Measurements from ENCODE around the gene ASCC3. TPM values are rescaled to one million over a fixed set of nuclear protein-coding genes. Genes with fewer than 3 reads are reported as not detected.

The ASCC3 gene
- total and polyA plus RNA-seq, 12 donors = 3.9 to 22.9 (median 16.1) TPM

DNA sequence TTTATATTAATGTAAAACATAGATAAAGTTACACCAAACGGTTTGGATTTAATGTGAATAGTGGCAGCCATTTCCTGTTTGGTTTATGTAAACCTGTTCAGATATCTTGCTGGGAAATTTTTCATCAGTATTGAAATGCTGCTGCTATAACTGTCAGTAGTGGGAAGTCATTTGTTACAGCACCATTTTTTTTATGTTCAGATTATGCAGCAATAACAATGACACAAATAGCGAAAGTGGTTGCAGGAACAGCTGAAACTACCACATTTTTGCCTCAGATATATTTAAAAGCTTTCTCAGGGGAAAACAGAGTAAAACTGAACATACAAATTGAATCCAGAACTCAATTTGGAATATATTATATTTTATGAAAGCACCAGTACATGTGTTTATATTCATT is 287.6 kb downstream of the ASCC3 start:
- Histone ChIP-seq H3K27ac (no peak overlapping the region), H3K27me3 (no peaks in the 10 kb centered on the region), H3K36me3 (peaks cover 0 to 54% (median 11%) of the 10 kb centered on the region in 9 donors), H3K4me1 (no peaks in the 10 kb centered on the region), H3K9me3 (no peaks in the 10 kb centered on the region), H3K4me3 (no peak overlapping the region)
- intact Hi-C loops (cut with DNase I) = no loop called here
- ATAC-seq (no peak), DNase-seq (no peak)
- TF ChIP-seq, protein P1, sequence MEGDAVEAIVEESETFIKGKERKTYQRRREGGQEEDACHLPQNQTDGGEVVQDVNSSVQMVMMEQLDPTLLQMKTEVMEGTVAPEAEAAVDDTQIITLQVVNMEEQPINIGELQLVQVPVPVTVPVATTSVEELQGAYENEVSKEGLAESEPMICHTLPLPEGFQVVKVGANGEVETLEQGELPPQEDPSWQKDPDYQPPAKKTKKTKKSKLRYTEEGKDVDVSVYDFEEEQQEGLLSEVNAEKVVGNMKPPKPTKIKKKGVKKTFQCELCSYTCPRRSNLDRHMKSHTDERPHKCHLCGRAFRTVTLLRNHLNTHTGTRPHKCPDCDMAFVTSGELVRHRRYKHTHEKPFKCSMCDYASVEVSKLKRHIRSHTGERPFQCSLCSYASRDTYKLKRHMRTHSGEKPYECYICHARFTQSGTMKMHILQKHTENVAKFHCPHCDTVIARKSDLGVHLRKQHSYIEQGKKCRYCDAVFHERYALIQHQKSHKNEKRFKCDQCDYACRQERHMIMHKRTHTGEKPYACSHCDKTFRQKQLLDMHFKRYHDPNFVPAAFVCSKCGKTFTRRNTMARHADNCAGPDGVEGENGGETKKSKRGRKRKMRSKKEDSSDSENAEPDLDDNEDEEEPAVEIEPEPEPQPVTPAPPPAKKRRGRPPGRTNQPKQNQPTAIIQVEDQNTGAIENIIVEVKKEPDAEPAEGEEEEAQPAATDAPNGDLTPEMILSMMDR (IDR thresholded peaks at IDR 0.05) = no peak
- 63 to 70% methylated on average over 2 of the region's 2 CpGs for WGBS, 2 donors

DNA sequence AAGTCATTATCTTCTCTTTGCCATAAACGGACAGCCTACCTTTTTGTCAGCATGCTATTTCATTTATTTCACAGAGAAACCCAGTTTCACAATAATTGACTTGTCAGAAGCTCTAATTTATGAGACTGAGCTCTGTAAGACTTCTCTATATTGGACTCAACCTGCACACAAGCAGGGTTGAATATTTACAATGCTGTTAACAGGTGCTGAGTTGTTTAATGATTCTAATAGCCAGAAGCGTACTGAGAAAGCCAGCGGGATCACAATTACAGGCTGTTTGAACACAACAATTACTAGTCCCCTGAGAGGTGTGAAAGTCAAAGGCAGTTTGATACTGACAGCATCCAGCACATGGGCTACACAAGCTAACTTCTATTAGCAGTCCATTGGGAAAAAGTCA is 288.2 kb downstream of the ASCC3 start:
- no peak overlapping the region for H3K4me3 ChIP-seq
- H3K27me3 ChIP-seq = no peaks in the 10 kb centered on the region
- DNase-seq = no peak
- ATAC-seq = no peak
- TF ChIP-seq, protein P1 (IDR thresholded peaks at IDR 0.05) = no peak
- H3K4me1 ChIP-seq = no peaks in the 10 kb centered on the region
- H3K36me3 ChIP-seq = peaks cover 0 to 54% (median 17%) of the 10 kb centered on the region in 9 donors
- no peak overlapping the region for H3K27ac ChIP-seq
- intact Hi-C loops (cut with DNase I) = no loop called here
- no peaks in the 10 kb centered on the region for H3K9me3 ChIP-seq
- 61 to 72% methylated on average over 3 of the region's 3 CpGs for WGBS, 2 donors

DNA sequence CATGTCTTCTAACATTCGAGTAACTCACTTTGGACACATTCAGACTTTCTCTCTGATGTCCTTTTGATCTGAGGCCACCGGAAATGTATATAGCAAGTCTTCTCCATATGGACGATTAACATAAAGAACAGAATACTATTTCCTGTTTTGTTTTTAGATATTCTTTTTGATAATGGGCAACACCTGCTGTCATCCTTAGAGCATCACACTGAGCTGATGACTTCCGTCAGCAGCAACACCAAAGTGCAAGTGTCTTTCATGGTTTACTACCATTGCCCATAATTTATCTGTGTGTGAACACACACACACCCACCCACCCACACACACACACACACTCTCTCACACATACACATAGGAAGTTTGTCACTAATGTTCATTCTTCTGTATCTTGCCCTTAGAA is 303.7 kb downstream of the ASCC3 start:
- no peak for ATAC-seq
- Histone ChIP-seq H3K9me3 (peaks cover 0 to 14% (median 9%) of the 10 kb centered on the region in 11 donors), H3K4me3 (no peak overlapping the region), H3K27ac (no peak overlapping the region), H3K27me3 (no peaks in the 10 kb centered on the region), H3K4me1 (no peaks in the 10 kb centered on the region), H3K36me3 (peaks cover 0 to 4% (median 0%) of the 10 kb centered on the region in 9 donors)
- WGBS, 2 donors = 81 to 86% methylated on average over 4 of the region's 4 CpGs
- no peak for DNase-seq
- TF ChIP-seq, protein P1 (IDR thresholded peaks at IDR 0.05) = no peak
- intact Hi-C loops (cut with DNase I) = no loop called here

DNA sequence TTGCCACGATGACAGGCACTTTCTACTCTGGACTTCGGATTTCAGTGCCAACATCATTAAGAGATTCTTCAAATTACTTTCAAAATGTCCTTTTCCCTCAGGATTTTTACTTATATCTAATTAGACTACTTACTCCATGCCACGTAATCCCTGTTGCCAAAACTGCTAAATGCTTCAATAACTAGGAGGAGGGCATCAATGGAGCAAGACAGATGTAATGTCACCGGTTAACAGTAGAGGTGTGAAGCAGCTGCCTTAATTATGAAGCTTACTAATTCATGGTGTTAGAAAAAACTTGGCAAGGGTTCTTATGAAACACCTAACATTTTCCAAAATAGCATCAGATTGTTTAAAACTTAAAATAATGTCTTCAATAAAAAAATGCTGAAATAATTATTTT is 305.2 kb downstream of the ASCC3 start:
- ATAC-seq (no peak), DNase-seq (no peak)
- Histone ChIP-seq H3K36me3 (peaks cover 0 to 19% (median 9%) of the 10 kb centered on the region in 9 donors), H3K9me3 (peaks cover 0 to 14% (median 9%) of the 10 kb centered on the region in 11 donors), H3K4me3 (no peak overlapping the region), H3K4me1 (no peaks in the 10 kb centered on the region), H3K27ac (no peak overlapping the region), H3K27me3 (no peaks in the 10 kb centered on the region)
- WGBS, 2 donors = 91% methylated on average over 4 of the region's 4 CpGs
- intact Hi-C loops (cut with DNase I) = no loop called here
- TF ChIP-seq, protein P1 (IDR thresholded peaks at IDR 0.05) = no peak
